Calu3 (cell line): ENCODE results near the gene PDGFRA. TPM values are rescaled to one million over a fixed set of nuclear protein-coding genes. Genes with fewer than 3 reads are reported as not detected.

Source experiments
- BruUV-seq: library from RNA; stranded (reverse); fragments of 400-500 nt; replicated peaks from 2 replicates; lab custom pipeline; 2021; lab: Mats Ljungman, UMichigan
- CTCF ChIA-PET: fragments of 300-600 bp; sonication (Branson Sonifier 250); formaldehyde crosslinking; loops from one replicate; lab custom pipeline; 2022; ENCODE audit warnings: antibody characterized with exemption; lab: Charles Lee
- DNase-seq: peaks from one replicate; pipeline ENCODE4 v3.0.0; 2022
- H3K27ac Mint-ChIP-seq: one replicate; pipeline ENCODE4 v1.8.0; 2022; ENCODE audit warnings: mixed read lengths; ENCODE audit not compliant: unreplicated experiment
- H3K27me3 Mint-ChIP-seq: one replicate; pipeline ENCODE4 v1.8.0; 2022; ENCODE audit warnings: mixed read lengths; ENCODE audit not compliant: unreplicated experiment
- H3K36me3 Mint-ChIP-seq: one replicate; pipeline ENCODE4 v1.8.0; 2022; ENCODE audit warnings: mild to moderate bottlenecking, moderate library complexity, mixed read lengths; ENCODE audit not compliant: insufficient read depth, unreplicated experiment
- H3K4me1 Mint-ChIP-seq: one replicate; pipeline ENCODE4 v1.8.0; 2022; ENCODE audit warnings: mild to moderate bottlenecking, low read depth, mixed read lengths; ENCODE audit not compliant: unreplicated experiment
- H3K4me3 Mint-ChIP-seq: one replicate; pipeline ENCODE4 v1.8.0; 2022; ENCODE audit warnings: mild to moderate bottlenecking, low read depth, moderate library complexity, mixed read lengths; ENCODE audit not compliant: unreplicated experiment
- H3K9me3 Mint-ChIP-seq: one replicate; pipeline ENCODE4 v1.8.0; 2022; ENCODE audit warnings: low read depth, mixed read lengths; ENCODE audit not compliant: unreplicated experiment
- intact Hi-C: fragments of 100-400 bp; cut with micrococcal nuclease; formaldehyde crosslinking; loops from one replicate; pipeline ENCODE4 v1.10.0; 2022; ENCODE audit not compliant: unreplicated experiment
- total RNA-seq: library from RNA; stranded (reverse); gene quantifications from 2 replicates; pipeline ENCODE4 v1.2.3, GENCODE V29; 2022
- TF ChIP-seq, protein P1 (sequence below): fragments of 200-600 bp; IDR thresholded peaks from one replicate; pipeline ENCODE4 v1.8.0; 2022; ENCODE audit warnings: antibody characterized with exemption; ENCODE audit not compliant: unreplicated experiment

Gene PDGFRA
- total RNA-seq, 1 experiment from 2014 or later: not detected

- TF ChIP-seq, protein P1, sequence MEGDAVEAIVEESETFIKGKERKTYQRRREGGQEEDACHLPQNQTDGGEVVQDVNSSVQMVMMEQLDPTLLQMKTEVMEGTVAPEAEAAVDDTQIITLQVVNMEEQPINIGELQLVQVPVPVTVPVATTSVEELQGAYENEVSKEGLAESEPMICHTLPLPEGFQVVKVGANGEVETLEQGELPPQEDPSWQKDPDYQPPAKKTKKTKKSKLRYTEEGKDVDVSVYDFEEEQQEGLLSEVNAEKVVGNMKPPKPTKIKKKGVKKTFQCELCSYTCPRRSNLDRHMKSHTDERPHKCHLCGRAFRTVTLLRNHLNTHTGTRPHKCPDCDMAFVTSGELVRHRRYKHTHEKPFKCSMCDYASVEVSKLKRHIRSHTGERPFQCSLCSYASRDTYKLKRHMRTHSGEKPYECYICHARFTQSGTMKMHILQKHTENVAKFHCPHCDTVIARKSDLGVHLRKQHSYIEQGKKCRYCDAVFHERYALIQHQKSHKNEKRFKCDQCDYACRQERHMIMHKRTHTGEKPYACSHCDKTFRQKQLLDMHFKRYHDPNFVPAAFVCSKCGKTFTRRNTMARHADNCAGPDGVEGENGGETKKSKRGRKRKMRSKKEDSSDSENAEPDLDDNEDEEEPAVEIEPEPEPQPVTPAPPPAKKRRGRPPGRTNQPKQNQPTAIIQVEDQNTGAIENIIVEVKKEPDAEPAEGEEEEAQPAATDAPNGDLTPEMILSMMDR: no peak
- CTCF ChIA-PET: interaction anchor here (0.5 kb wide), 1 partner anchor 580 kb away, joined by 5 read pairs; no protein-coding TSS in a partner anchor
- Mint-ChIP-seq H3K4me3 (no peak overlapping the region), H3K27me3 (no peaks in the 10 kb centered on the region), H3K36me3 (no peaks in the 10 kb centered on the region), H3K4me1 (no peaks in the 10 kb centered on the region), H3K27ac (no peak overlapping the region), H3K9me3 (no peaks in the 10 kb centered on the region)
- BruUV-seq: no TSS peak
- no peak for DNase-seq
- intact Hi-C loops: no loop called here
Measured at GRCh38 chr4:54296548-54297203, 67.6 kb downstream of the PDGFRA start.

- no TSS peak for BruUV-seq
- intact Hi-C loops: no loop called here
- no peak overlapping the region for H3K27ac Mint-ChIP-seq
- DNase-seq: no peak
- no peaks in the 10 kb centered on the region for H3K27me3 Mint-ChIP-seq
- H3K36me3 Mint-ChIP-seq: no peaks in the 10 kb centered on the region
- H3K4me1 Mint-ChIP-seq: no peaks in the 10 kb centered on the region
- TF ChIP-seq, protein P1: no peak
- CTCF ChIA-PET: no interaction called here
- no peaks in the 10 kb centered on the region for H3K9me3 Mint-ChIP-seq
- H3K4me3 Mint-ChIP-seq: no peak overlapping the region
Measured at GRCh38 chr4:54308110-54308509, 79.0 kb downstream of the PDGFRA start.

DNA sequence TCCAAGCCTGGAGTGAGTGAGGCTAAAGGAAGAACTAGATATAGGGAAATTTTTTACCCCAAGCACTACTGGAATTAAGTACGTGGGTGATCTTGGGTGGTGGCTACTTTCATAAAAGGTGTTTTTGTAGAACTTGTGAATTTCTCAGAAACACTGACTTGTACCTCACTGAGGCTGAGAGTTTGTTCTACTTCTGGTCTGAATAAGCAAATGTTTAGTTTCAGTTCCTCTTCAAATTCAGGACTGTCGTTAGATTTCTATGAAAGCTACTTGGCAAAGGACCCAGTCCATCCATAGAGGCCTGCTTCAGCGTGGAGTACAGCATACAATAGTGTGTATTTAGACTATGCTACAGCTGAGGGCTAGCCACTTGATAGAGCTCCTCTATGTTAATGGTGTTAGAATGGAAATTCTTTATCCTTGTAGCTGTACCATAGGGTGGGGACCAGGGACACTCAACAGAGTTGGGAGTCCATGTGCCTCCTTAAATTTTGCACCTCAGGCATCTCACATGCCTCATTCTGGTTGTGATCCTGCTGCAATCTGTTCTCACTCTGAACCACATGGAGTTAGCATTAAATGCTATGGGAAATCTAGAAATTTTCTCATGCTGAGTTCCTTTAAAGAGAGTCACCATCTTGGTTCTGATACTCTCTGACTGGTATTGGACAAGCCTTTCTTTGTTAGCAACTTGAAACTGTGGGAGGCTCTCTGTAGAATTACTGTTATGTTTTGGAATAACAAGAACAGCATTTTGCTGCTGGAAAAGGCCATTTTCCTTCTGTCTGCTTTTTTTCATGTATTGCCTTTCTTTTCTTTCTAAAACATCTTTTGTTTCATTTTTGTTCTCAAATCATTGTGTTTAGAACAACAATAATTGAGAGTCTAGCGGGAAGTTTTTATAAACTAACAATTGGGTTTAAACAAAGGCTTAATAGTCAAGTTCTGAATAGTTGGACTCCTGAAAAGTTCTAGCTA is 86.8 kb downstream of the PDGFRA start:
- intact Hi-C loops: no loop called here

GRCh38 chr4:54317690-54318089 is 88.6 kb downstream of the PDGFRA start:
- intact Hi-C loops: no loop called here
- BruUV-seq: no TSS peak
- CTCF ChIA-PET: interaction anchor here (0.7 kb wide), 1 partner anchor 484 kb away, joined by 3 read pairs; no protein-coding TSS in a partner anchor

More for the DNA sequence above, 86.8 kb downstream of the PDGFRA start:
- H3K27ac Mint-ChIP-seq: no peak overlapping the region
- H3K36me3 Mint-ChIP-seq: no peaks in the 10 kb centered on the region
- TF ChIP-seq, protein P1: no peak
- no peaks in the 10 kb centered on the region for H3K4me1 Mint-ChIP-seq
- no peaks in the 10 kb centered on the region for H3K9me3 Mint-ChIP-seq
- no TSS peak for BruUV-seq
- CTCF ChIA-PET: interaction anchor here (0.5 kb wide), 1 partner anchor 304 kb away, joined by 3 read pairs; no protein-coding TSS in a partner anchor
- DNase-seq: no peak
- no peak overlapping the region for H3K4me3 Mint-ChIP-seq
- peaks cover 16% of the 10 kb centered on the region for H3K27me3 Mint-ChIP-seq

More at GRCh38 chr4:54317690-54318089, 88.6 kb downstream of the PDGFRA start:
- no peaks in the 10 kb centered on the region for H3K9me3 Mint-ChIP-seq
- H3K27me3 Mint-ChIP-seq: peaks cover 16% of the 10 kb centered on the region
- H3K27ac Mint-ChIP-seq: no peak overlapping the region
- TF ChIP-seq, protein P1: no peak
- no peaks in the 10 kb centered on the region for H3K4me1 Mint-ChIP-seq
- H3K36me3 Mint-ChIP-seq: no peaks in the 10 kb centered on the region
- H3K4me3 Mint-ChIP-seq: no peak overlapping the region
- DNase-seq: no peak
